Activated T-cell treated with anti-CD3 and anti-CD28 coated beads, Interleukin-2, amount 50 U/mL, for 48 hours (primary cell): ENCODE results near the gene SCRN1.

ENCODE experiments used
- DNase-seq, 2 experiments: peaks; one replicate each; pipeline ENCODE4 v3.0.0-alpha.2; 2020

The SCRN1 gene

DNA sequence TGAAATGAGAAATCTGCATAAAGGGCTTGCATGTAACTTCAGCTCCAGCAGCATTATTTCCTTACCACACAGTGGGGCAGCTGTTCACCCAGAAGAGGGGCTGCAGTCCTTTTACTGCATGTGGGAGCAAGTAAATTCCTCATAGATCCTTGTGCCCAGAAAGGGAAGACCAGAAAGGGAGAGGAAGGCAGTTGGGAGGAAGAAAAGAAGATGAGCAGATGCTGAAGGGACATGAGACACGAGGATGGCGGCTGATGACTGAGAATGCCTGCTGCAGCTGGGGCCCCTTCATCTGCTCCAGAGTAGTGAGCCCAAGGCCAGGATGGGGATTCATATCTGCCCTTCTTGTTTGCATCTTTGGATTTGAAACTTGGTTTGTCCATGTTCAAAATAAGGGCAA is 102.8 kb downstream of the SCRN1 start:
- DNase-seq: no peak

DNA sequence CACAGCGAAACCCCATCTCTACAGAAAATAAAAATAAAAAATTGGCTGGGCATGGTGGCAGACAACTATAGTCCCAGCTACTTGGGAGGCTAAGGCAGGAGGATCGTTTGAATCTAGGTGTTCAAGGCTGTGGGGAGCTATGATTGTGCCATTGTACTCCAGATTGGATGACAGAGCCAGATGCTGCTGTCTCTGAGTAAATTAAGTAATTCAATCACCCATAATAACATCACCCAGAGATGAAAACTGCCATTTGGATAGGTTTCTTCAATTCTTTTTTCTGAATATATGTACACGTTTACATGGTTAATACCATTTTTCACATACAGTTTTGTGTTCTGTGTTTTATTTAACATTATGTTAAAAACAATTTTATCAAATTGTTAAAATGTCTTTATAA is 104.0 kb downstream of the SCRN1 start:
- no peak for DNase-seq

DNA sequence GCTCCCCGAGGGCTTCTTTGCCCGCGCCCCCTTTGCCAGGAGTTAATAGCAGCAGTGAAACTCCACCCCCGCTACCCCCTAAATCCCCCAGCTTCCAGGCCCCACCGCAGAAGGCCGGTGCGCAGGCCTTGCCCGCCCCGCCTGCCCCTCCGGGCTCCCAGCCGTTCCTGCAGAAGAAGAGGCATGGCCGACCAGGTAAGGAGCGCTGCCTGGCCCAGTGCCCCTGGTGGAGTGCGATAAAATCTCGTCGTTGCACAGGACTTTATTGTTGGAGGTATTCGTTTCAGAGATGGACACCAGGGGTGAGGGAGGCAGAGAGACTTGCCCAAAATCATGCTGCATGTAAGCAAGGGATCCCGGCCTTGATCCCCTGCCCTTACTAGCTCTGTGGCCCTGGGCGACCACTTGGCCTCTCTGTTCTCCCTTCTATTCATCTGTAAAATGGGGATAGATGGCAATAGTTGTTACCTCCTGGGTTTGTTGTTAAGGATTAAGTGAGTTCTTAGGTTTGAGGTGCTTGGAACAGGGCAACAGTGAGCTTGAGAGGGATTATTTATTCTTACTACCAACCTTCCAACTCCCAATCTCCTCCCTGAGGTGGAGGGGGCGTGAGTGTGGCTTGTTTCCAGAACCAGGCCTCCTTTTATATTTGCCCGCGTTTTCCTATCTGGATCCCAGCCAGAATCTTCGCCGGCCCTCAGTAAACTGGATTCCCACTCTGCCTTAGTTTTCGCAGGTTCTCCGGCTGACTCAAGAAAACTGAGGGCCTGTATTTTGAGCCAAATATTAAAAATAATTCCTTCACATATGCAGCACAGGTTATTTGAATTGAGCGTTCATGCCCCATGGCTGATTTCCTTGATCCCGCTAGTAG is 105.0 kb downstream of the SCRN1 start:
- DNase-seq: no peak

DNA sequence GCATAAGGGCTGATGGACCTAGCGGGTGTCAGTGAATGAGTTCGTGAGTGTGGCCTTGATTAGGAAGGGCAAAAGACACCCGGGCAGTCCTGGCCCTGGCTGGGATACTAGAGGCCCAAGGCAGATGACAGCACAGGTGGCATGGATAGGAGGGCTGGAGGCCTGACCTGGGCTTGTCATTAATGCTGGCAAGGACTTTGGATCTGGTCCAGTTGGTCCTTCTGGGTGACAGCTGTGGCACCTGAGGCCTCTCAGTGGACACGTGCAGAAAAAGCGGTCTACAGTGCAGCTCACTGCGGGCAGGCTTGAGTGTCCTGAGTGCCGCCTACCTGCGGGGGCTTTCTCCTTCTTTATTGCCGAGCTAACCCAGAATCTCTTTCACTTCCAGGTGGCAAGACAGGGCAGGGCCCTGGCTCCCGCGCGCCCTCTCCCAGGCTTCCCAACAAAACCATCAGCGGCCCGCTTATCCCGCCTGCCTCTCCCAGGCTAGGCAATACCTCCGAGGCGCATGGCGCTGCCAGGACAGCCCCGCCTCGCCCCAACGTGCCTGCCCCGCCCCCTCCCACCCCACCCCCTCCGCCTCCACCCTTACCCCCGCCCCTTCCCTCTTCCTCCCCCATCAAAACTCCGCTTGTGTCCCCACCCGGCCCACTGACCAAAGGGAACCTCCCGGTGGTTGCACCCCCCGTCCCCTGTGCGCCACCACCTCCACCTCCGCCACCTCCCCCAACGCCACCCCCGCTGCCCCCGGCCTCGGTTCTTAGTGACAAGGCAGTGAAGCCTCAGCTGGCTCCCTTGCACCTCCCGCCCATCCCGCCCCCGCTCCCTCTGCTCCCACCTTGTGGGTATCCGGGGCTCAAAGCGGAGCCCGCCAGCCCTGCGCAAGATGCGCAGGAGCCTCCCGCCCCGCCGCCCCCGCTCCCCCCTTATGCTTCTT is 105.9 kb downstream of the SCRN1 start:
- DNase-seq: no peak

DNA sequence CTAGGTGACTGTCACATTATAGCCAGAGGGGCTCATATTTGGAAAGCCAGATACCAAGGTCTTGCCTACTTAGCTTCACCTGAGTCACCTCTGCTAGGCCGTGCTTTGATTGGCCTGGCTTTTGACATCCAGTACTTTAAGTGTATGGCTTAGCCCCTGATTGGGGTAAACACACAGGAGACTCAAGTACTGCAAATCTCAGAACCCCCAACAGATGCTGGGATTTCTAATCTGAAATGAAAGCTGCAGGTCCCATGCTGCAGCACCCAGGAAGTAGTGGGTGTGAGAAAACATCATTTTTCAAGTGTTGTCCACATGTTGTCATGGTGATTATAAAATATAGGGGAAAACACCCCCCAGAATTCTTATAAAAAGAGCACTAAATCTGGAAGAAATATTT is 107.1 kb downstream of the SCRN1 start:
- DNase-seq: no peak

DNA sequence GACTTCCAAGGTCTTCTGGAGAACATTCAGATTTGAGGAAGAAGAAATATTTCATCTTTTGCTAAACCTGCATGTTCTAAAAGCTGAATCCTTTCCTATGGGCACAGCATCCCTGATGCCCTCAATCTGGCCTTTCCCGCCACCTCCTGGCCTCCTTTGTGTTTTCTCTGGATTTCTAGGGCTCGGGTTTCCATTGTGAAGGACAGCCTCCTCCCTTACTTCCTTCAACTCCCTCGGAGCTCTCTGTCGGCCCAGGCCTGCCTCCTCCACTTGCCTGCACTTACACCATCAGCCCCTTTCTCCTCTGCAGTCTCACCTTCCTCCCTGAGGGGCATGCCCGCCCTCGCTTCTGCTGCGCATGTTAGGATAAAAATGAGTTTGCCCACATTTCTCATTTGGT is 107.9 kb downstream of the SCRN1 start:
- no peak for DNase-seq

DNA sequence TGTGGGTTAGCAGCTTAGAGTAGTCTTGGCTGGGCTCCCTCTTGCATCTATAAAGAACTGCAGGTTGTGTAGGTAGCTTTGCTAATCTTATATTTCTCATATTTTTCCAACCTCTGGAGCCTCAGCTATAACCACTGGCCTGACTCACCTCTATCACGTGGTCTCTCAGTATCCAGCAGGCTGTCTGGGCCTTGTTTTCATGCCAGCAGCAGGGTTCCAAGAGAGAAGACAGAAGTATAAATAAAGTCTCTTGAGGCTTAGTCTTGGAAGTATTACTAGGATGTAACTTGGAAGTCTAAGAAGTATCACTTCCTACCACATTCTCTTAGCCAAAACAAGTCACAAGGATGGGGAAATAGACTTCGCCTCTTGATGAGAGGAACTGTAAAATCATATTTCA is 110.0 kb downstream of the SCRN1 start:
- DNase-seq: no peak

DNA sequence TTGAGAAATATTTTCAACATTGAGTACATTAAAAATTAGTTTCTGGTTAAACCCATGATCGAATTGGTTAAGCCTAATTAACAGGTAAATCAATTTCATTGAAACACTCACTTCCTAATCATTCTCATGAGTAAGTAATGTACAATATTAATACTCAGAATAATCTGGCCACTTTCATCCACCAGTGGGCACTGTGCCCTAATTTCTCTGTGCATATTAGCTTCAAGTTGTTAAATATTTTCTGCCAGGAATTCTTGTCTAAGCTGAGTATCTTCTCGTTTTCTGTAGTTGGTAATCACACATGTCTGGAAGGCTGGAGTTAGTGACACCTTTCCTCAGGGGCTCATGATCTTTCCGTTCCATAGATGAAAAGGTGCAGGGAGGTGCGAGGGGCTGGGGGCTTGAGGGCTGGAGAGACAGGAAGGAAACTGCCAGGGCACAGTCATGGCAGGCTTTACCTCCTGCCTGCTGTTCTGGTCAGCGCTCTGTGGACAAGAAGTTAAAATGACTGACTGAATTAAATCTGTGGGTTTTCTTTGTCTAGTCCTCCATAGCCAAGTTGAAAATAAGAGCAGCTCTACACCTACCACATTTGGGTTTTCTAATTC is 111.4 kb downstream of the SCRN1 start:
- no peak for DNase-seq

DNA sequence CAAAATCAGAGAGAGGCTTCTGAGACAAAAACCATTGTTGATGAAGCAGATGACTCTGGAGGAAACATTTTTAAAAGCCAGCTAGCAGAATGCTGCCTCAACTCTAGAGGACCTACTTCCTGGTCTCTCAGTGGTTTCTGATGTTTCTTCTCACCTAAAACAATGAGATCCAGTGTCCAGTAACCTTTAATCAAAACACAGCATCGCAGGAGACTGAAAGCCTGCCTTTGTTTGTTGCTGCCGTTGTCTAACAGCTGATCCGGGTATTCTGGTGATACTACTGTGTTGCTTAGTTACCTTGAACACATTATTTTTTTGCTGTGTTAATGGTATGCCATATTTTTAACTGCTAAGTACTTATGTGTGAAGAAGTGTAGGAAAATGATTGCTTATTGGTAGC is 112.4 kb downstream of the SCRN1 start:
- no peak for DNase-seq

DNA sequence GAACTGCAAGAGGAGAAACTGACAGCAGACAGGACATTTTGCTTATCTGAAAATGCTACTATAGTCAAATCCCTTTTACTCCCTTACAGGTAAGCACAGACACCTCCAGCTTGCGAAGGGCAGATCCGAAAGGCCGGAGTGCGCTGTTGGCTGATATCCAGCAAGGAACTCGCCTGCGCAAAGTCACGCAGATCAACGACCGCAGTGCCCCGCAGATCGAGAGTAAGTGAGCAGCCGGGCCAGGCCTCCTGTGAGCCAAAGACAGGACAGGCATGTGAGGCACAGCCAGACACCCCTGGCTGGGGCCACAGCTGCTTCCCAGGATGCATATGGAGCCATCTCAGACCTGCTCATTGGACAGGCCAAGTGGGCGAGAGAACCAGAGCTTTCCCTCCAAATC is 113.9 kb downstream of the SCRN1 start:
- DNase-seq: no peak

DNA sequence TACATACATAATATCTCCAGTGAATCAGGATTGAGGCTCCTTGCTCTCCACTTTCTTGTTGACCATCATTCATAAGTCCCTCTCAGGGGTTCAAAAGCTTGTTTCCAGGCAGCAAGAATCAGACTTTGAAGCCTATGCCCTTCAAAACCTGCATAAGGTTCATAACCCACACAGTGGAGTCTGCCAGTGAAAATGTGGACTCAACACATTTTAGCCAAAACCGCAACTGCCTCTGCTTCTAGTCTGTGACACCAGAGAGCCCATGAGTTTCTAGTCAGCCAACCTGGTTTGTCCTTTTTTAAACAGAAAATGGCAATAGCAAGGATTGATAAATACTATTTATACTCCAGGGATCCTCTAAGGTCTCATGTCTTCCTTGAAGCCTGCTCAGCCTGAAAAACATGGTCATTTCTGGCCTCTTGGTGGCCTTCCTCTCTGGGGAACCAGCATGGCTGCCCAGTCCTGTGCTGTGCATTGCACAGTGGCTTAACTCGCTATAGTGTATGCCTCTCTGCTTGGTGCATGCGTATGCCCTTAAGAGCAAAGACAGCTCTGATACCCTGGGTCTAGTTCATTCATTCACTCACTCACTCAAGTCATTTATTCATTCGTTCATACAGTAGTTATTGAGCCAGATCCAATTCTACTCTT is 115.8 kb downstream of the SCRN1 start:
- no peak for DNase-seq

DNA sequence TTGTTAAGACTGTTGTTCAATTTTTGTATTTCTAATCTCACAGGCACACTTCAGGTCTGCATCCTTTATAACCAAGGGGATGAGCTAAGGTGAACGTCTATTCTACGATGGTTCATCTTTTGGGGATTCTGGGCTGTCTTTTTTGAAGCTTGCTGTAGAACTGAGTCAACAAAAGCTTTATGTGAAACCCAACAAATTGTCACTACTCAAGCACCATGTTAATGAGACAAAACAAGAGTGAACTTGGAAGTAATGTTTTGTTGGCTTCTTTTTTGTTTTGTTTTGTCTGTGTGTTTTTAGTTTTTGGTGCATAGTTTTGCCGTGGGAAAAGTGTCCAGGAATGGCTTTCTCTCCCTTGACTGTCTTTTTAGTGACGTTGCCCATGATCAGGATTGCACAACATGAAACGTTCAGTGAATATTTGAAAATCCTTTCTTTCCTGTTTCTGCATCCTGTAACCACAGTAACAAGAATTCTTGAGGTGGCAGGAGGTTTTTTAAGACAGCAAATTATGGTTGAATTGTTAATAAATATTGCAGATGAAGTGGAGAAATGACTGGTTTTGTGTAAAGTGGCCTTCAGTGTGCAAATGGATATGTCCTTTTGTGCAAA is 117.7 kb downstream of the SCRN1 start:
- no peak for DNase-seq
